ENCODE measurements around the gene A1BG.
"Not testable (repeated sequence)": the region's sequence is repeated elsewhere in the genome, so short reads cannot be mapped to it uniquely, and the experiment has no call there.

The A1BG gene

GRCh38 chr19:58334691-58335249 is 18.5 kb downstream of the A1BG start:
- DNase-seq = no peak

DNA sequence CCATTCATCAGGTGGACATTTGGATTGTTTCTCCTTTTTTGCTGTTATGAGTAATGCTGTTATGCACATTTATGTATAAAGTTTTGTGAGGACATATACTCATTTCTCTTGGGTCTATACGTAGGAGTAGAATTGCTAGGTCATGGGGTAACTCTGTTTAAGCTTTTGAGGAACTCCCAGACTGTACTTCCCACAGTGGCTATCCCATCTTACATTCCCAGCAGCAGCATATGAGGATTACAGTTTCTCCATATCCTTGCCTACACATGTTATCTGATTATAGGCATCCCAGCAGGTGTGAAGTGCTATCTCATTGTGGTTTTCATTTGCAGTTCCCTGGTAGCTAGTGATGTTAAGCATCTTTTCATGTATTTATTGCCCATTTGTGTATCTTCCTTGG is 20.6 kb downstream of the A1BG start:
- no peak for DNase-seq

- DNase-seq = no peak
These were observed 22.8 kb downstream of the A1BG start for GRCh38 chr19:58330458-58330857.

DNA sequence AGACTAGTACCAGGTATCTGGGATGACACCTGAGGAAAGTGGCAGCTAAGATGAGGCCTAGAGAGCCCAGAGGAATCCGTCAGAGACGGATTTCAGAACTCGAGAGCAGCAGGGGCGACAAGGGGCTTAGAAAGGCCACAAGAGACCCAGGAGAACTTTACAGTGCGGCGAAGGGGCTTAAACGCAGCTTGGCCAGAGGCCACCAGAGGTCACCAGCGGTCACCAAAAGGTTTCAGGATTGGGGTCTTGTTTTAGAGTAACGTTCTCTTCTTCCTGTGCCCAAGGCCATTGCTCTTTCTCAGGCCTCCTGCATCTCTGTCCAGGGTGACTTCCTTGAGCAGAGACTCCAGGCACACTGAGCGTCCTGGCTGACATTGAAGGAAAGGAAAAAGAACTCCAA is 24.3 kb downstream of the A1BG start:
- DNase-seq = no peak

- peak; percentile 85 for DNase-seq
These were observed 26.2 kb downstream of the A1BG start, which contains the start of gene ZSCAN22 for GRCh38 chr19:58326914-58327726. Gene ZSCAN22 (plus strand): TSS chr19:58326994. CDS start chr19:58334803, 7,809 bp downstream.

DNA sequence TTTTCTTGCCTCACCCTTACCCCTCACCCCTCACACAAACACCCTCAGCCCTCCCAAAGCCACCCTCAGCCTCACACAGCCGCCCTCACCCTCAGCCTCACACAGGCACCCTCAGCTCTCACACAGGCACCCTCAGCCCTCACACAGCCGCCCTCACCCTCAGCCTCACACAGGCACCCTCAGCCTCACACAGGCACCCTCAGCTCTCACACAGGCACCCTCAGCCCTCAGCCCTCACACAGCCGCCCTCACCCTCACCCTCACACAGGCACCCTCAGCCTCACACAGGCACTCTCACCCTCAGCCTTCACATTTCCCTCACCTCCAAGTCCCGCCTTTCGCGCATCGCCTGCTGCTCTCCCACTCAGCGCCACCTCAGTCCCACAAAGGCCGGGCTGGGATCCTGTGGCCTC is 26.8 kb downstream of the A1BG start:
- DNase-seq = no peak

DNA sequence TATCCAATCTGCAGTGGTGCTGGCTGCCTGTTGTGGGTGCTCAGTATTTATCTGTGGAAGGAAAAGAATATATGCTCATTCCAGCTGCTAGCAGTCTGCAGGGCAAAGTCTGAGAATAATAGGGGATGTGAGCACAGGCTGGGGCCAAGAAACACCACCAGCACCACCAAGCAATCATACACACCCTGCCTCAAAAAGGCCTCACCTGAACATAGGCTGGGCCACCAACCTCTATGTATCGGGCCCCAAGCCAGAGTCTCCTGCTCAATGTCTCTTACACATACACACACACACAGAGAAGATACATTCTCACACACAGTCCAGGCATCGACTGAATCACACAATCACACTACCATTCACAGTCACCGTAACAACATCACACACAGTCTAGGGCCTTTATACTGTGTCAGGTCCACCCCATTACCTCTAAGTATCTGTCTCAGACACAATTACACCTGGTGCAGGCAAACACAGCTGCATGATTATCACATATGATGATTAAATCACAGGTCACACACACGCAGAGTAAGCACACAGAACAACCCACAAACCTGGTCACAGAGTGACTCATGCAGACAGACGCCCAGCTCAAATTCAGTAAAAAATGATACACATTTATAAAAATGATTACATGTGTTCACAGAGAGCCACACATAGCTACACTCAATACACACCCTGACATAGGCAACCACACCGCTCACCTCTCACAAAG is 27.8 kb downstream of the A1BG start:
- DNase-seq = no peak

DNA sequence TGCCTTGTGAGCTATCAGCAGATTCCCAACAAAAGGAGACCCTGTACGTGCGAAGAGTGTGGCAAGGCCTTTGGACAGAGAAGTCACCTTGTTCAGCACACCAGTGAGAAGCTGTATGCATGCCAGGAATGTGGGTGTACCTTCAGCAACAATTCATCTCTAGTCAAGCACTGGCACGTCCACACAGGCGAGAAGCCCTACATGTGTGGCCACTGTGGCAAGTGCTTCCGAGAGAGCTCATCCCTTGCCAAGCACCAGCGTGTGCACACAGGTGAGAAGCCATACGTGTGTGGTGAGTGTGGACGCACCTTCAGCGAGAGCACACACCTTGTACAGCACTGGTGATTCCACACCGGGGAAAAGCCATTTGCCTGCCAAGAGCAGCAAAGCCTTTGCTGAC is 34.1 kb downstream of the A1BG start:
- no peak for DNase-seq

DNA sequence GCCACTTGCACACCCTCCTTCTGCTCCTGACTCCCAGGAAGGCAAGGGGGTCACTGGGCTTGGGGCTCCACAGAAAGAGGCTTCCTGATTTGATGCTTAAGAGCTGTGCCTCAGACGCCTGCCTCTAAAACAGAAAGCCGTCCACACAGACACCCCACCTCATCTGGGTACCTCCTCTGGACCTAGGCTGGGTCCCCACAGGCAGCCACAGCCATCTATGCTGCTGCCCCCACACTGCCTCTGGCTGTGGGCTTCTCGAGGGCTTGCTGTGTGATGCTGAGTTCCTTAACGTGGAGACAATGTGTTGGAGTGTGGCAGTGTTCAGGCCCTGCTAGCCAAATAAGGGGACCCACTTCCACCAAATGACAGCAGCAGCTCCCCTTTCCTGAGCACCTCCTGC is 35.0 kb downstream of the A1BG start:
- no peak for DNase-seq

DNA sequence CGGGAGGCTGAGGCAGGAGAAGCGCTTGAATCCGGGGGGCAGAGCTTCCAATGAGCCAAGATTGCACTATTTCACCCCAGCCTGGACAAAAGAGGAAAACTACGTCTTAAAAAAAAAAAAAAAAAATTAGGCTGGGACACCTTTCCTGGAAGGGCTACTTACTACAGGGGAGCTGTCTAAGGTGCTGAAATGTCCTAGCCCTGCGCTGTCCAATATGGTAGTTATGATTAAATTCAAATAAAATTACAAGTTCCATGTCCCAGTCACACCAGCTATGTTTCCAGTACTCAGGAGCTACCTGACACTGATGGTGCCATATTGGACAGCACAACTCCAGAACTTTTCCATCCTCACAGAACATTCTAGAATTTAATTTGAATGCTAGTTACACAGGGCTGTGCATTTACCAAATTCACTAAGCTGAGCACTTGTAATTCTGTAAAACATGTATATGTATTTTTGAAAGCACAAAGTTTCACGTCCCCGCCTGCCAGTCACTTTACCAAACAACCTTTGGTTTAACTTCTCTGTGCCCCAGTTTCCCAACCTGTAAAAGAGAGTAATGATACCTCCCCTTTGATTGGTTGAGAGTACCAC is 35.7 kb downstream of the A1BG start:
- DNase-seq = no peak

DNA sequence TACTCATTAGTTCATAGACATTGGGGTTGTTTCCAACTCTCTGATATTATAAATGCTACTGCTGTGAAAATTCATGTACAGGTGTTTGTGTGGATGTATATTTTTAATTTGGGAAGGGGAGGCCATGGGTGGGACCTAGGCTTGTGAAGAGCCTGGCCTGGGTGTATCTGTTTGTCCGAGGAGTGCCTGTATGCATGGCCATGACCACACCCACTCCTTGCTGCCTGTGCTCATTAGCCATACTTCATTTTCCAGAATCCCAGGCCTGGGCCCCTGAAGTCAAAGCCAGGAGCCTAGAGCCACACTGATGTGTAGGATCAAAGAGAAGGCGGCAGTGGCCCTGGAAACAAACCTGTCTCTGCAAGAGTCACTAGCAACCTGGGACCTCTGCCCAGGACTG is 37.7 kb downstream of the A1BG start:
- no peak for DNase-seq

GRCh38 chr19:58311345-58311865 is 41.9 kb downstream of the A1BG start:
- DNase-seq = no peak

DNA sequence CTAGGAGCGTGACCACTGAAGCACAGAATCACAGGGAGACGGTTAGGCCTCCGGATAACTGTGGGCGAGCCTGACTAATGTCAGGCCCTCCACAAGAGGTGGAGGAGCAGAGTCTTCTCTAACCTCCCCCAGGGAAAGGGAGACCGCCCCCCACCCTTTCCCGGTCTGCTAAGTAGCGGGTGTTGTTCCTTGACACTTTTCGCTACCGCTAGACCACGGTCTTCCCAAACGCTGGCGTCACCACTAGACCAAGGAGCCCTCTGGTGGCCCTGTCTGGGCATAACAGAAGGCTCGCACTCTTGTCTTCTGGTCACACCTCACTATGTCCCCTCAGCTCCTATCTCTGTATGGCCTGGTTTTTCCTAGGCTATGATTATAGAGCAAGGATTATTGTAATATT is 42.6 kb downstream of the A1BG start:
- not testable (repeated sequence) for DNase-seq

DNA sequence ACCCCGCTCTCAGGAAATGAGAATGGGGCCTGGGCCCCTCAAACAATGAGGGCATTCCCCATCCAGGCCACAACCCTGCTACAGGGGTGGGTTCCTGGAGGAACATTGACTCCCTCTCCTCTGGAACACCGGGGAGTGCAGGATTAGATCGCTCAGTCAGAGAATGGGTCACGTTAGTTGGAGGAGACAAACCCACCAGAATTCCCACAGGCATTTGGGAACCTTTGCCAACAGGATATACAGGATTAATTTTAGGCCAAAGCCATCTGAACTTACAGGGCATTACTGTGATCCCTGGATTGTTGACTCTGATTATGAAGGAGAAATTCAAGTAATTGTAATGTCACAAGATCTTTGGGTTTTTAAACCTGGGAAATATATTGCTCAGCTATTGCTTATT is 45.6 kb downstream of the A1BG start:
- DNase-seq = no peak

- DNase-seq = no peak
These were observed 47.4 kb downstream of the A1BG start for GRCh38 chr19:58305932-58306323.

- DNase-seq = peak; percentile 87
These were observed 48.0 kb downstream of the A1BG start, which contains the start of gene ERVK3-1 for GRCh38 chr19:58305065-58305931. Gene ERVK3-1 (plus strand): TSS chr19:58305377. CDS start chr19:58312169, 6,792 bp downstream.

DNA sequence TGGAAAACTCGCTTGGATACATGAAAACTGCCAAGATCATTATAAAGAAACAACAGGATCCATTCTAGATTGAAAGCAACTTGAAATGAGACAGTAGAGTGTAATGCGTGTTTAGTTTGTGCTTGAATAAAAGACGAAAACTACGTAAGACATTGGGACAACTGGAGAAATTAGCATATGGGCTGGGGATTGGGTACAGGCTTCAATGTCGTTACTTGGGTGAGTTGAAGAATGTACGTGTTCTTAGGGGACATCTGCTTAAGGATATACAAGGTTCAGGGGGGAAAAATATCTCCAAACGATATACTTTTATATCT is 48.6 kb downstream of the A1BG start:
- no peak for DNase-seq

- no peak for DNase-seq
These were observed 49.0 kb downstream of the A1BG start for GRCh38 chr19:58304255-58304654.

DNA sequence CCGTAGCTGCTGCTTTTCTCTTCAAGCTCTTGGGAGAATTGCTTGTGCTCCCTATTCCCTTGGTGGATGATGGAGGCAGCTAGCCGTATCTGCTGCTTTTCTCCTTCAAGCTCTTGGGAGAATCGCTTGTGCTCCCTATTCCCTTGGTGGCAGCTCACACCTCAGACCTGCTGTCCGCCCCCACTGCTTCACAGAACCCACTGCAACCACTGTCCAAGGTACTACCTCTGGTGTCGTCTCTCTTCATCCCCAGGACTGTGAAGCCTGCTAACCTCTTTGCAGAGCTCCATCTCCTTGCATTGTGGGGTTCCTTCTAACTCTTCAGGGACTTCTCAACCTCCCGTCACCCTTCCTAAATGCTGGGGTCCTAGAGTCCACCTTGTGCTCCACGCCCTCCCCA is 52.7 kb downstream of the A1BG start:
- no peak for DNase-seq

DNA sequence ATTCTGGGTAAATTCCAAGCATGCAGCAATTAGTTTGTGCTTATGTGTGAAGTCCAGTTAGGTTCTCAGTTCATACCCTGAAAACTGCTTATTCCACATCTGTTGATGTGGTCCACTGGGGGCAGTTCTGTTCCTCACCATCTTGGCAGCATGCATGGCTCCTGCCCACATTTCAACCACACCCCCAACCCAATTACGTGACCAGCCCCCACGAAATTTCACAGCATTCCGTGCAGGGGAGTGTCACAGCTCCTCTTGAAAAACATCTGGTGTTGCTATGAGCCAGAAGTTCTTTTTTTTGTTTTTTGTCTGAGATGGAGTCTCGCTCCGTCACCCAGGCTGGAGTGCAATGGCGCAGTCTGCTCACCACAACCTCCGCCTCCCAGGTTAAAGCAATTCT is 57.2 kb downstream of the A1BG start:
- no peak for DNase-seq

All from NCI-H1092 treated with DMSO at 0.1 percent for 48 hours (cell line).